Heart right ventricle (tissue), 16 donors: ENCODE results near the gene CC2D2A. TPM values are rescaled to one million over a fixed set of nuclear protein-coding genes. Genes with fewer than 3 reads are reported as not detected.

Experiments
- ATAC-seq, 8 donors: fragments of 200-7000 bp; cut with Tn5 transposase; one replicate each; pipeline ENCODE4 v1.9.1; 2020; ENCODE audit warnings: mild to moderate bottlenecking in 8 of 8, moderate library complexity in 8 of 8, moderate number of reproducible peaks in 1 of 8
- DNase-seq, 2 donors: peaks; one replicate each; pipeline ENCODE4 v3.0.0-alpha.2; 2020
- H3K27ac ChIP-seq, 10 donors: fragments of 200-600 bp; sonication (generic) in 2 of 10; one replicate each; pipeline versions ENCODE4 v1.5.0 to v1.8.0; 2020 to 2022; ENCODE audit warnings: mild to moderate bottlenecking in 3 of 10
- H3K27me3 ChIP-seq, 7 donors: fragments of 200-600 bp; one replicate each; pipeline ENCODE4 v1.8.0; 2021 to 2022; ENCODE audit warnings: mild to moderate bottlenecking in 2 of 7
- H3K36me3 ChIP-seq, 9 donors: fragments of 200-600 bp; sonication (generic) in 1 of 9; one replicate each; pipeline versions ENCODE4 v1.5.0 to v1.8.0; 2020 to 2022; ENCODE audit warnings: mild to moderate bottlenecking in 2 of 9
- H3K4me1 ChIP-seq, 9 donors: fragments of 200-600 bp; sonication (generic) in 1 of 9; one replicate each; pipeline versions ENCODE4 v1.5.0 to v1.8.0; 2020 to 2022; ENCODE audit warnings: mild to moderate bottlenecking in 4 of 9
- H3K4me3 ChIP-seq, 10 donors: fragments of 200-600 bp; sonication (generic) in 2 of 10; one replicate each; pipeline versions ENCODE4 v1.5.0 to v1.8.0; 2020 to 2022; ENCODE audit warnings: mild to moderate bottlenecking in 7 of 10, moderate library complexity in 2 of 10
- H3K9me3 ChIP-seq, 11 donors: fragments of 200-600 bp in 10 of 11; sonication (generic) in 2 of 11; one replicate each; pipeline versions ENCODE4 v1.5.0 to v1.8.0; 2013 to 2022; ENCODE audit warnings: mild to moderate bottlenecking in 2 of 11, control low read depth in 1 of 11, moderate library complexity in 1 of 11
- WGBS, 2 donors: extraction: QIAGEN DNeasy Blood & Tissue Kit; methylation state at CpG; one replicate each; pipeline ENCODE4 v1.1.7; 2013; ENCODE audit warnings: inconsistent platforms in 1 of 2; 5-methylcytosine and 5-hydroxymethylcytosine counted together
- intact Hi-C, 10 donors: fragments of 100-400 bp; cut with DNase I; formaldehyde crosslinking; loops; one replicate each; pipeline versions ENCODE4 v1.11.1 to v1.14.2; 2022
- polyA plus RNA-seq, 2 donors: library from polyadenylated mRNA; stranded (reverse); fragments of 200-250 nt; gene quantifications; one replicate each; pipeline ENCODE4 v1.2.3, GENCODE V29; 2013
- total RNA-seq, 10 donors: library from RNA; stranded (reverse); fragmentation: NEBNext Ultra II Directional in 3 of 10; extraction: Animal tissue kit (Norgen Biotek cat#: 25700) in 3 of 10; gene quantifications; one replicate each; pipeline versions ENCODE4 v1.2.1 to v1.2.4, GENCODE V29; 2021 to 2023
- TF ChIP-seq, protein P1 (sequence below), 9 donors: fragments of 200-600 bp; sonication (generic) in 2 of 9; IDR thresholded peaks; one replicate each; pipeline versions ENCODE4 v1.5.0 to v1.8.0; 2021 to 2022; ENCODE audit warnings: antibody characterized with exemption in 9 of 9, mild to moderate bottlenecking in 5 of 9, moderate library complexity in 1 of 9
- donor health status: Arrhythmogenic right ventricular cardiomyopathy.
- donor health status: ischemic (EF 13 %, LVEDD 7.1; RV severe dilation, severe dysfunction).
- donor health status: healthy with polysubstance abuse.
- donor health status: DM: no; HTN: yes; CAD: no.
- donor health status: DM: no; HTN: no; CAD: no.
- donor health status: ischemic (EF 25% LVEDD 6.9; RV normal size, moderate dysfunction).
- donor health status: ischemic (EF 25% LVEDD 5.7; RV mildly dilated, moderate dysfunction).
- donor health status: healthy.
- donor health status: DM: yes; HTN: yes; CAD: no.
- donor health status: Ischemic cardiomyopathy.
- donor health status: ischemic (EF 35%, LVEDD 5.7; RV mildly dilated, moderate dysfunction).
- donor health status: nonischemic (EF 11% LVEDD 7.7; RV severe dilation, severe dysfunction).
- donor health status: DM: yes; HTN: yes; CAD: no.
- donor health status: PGD.
- donor health status: ischemic (EF 29% LVEDD 5.4; RV normal size, mild dysfunction).
- donor health status: nonischemic (EF 23%, LVEDD 6.1; RV moderate dilation, normal function).

Gene CC2D2A
- total and polyA plus RNA-seq, 12 donors: 3.2 to 10.8 (median 7.6) TPM

DNA sequence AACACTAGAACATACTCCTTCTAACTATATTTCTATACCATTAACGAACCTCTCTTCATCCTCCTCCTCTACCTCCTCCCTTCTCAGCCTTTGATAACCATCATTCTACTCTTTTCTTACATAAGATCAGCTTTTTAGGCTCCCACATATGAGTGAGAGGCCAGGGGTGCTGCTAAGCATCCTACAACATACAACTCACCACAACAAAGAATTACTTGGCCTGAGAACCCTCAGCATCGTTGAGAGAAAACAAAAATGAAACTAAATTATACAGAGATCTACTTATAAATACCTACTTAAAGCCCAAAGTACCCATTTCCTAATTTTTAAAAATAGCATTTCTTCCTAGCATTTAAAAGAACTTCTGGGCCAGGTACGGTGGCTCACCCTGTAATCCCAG, 77.7 kb downstream of the CC2D2A start:
- DNase-seq: no peak
- peaks cover 0 to 17% (median 3%) of the 10 kb centered on the region in 9 donors for H3K4me1 ChIP-seq
- intact Hi-C loops: no loop called here
- ATAC-seq: no peak
- TF ChIP-seq, protein P1, sequence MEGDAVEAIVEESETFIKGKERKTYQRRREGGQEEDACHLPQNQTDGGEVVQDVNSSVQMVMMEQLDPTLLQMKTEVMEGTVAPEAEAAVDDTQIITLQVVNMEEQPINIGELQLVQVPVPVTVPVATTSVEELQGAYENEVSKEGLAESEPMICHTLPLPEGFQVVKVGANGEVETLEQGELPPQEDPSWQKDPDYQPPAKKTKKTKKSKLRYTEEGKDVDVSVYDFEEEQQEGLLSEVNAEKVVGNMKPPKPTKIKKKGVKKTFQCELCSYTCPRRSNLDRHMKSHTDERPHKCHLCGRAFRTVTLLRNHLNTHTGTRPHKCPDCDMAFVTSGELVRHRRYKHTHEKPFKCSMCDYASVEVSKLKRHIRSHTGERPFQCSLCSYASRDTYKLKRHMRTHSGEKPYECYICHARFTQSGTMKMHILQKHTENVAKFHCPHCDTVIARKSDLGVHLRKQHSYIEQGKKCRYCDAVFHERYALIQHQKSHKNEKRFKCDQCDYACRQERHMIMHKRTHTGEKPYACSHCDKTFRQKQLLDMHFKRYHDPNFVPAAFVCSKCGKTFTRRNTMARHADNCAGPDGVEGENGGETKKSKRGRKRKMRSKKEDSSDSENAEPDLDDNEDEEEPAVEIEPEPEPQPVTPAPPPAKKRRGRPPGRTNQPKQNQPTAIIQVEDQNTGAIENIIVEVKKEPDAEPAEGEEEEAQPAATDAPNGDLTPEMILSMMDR (IDR thresholded peaks at IDR 0.05): no peak
- H3K9me3 ChIP-seq: no peaks in the 10 kb centered on the region
- peaks cover 0 to 46% (median 0%) of the 10 kb centered on the region in 9 donors for H3K36me3 ChIP-seq
- no peaks in the 10 kb centered on the region for H3K27me3 ChIP-seq
- WGBS, 2 donors: 75 to 79% methylated on average over 3 of the region's 3 CpGs
- H3K27ac ChIP-seq: no peak overlapping the region
- H3K4me3 ChIP-seq: peak overlapping the region in 1 of 10 donors; percentile 6

DNA sequence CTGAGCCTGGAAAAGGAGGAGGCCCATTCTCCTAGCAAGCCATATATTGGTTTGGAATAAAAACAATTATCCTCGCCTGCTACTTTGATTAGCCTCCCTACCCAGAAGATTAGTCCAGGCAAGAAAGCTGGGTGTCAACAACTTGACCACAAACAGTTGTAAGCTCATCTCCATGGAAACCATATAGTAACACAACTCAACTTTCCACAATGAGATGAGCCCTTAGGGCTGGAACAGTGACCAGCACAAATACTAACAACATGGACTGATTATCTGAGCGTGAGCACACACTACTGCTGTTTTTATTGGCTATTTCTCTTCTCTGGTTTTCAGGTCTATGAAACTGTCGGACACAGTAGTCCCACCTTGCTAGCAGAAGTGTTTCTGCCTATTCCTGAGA, 80.8 kb downstream of the CC2D2A start:
- intact Hi-C loops: no loop called here
- H3K4me3 ChIP-seq: no peak overlapping the region
- 95 to 99% methylated on average over 3 of the region's 3 CpGs for WGBS, 2 donors
- no peaks in the 10 kb centered on the region for H3K27me3 ChIP-seq
- peaks cover 0 to 17% (median 0%) of the 10 kb centered on the region in 9 donors for H3K4me1 ChIP-seq
- DNase-seq (no peak), ATAC-seq (no peak)
- peaks cover 0 to 48% (median 6%) of the 10 kb centered on the region in 9 donors for H3K36me3 ChIP-seq
- H3K27ac ChIP-seq: no peak overlapping the region
- TF ChIP-seq, protein P1 (IDR thresholded peaks at IDR 0.05): no peak
- no peaks in the 10 kb centered on the region for H3K9me3 ChIP-seq

GRCh38 chr4:15551740-15552446, 82.2 kb downstream of the CC2D2A start:
- no peak overlapping the region for H3K27ac ChIP-seq
- H3K27me3 ChIP-seq: no peaks in the 10 kb centered on the region
- 90 to 93% methylated on average over 5 of the region's 5 CpGs for WGBS, 2 donors
- no peak for DNase-seq
- TF ChIP-seq, protein P1 (IDR thresholded peaks at IDR 0.05): no peak
- no peaks in the 10 kb centered on the region for H3K9me3 ChIP-seq
- peaks cover 0 to 10% (median 0%) of the 10 kb centered on the region in 9 donors for H3K4me1 ChIP-seq
- intact Hi-C loops: no loop called here
- no peak overlapping the region for H3K4me3 ChIP-seq
- H3K36me3 ChIP-seq: peaks cover 0 to 55% (median 10%) of the 10 kb centered on the region in 9 donors
- ATAC-seq: no peak

- H3K4me3 ChIP-seq: no peak overlapping the region
- H3K9me3 ChIP-seq: no peaks in the 10 kb centered on the region
- H3K4me1 ChIP-seq: peaks cover 0 to 1% (median 0%) of the 10 kb centered on the region in 9 donors
- TF ChIP-seq, protein P1 (IDR thresholded peaks at IDR 0.05): no peak
- no peak for ATAC-seq
- intact Hi-C loops: no loop called here
- no peak overlapping the region for H3K27ac ChIP-seq
- peaks cover 0 to 64% (median 10%) of the 10 kb centered on the region in 9 donors for H3K36me3 ChIP-seq
- no peak for DNase-seq
- 93 to 94% methylated on average over 6 of the region's 6 CpGs for WGBS, 2 donors
- no peaks in the 10 kb centered on the region for H3K27me3 ChIP-seq
Measured at GRCh38 chr4:15552557-15553362, 83.1 kb downstream of the CC2D2A start.
